ENCODE data around the gene STRADB. TPM values are rescaled to one million over a fixed set of nuclear protein-coding genes. Genes with fewer than 3 reads are reported as not detected.

The STRADB gene, protein sequence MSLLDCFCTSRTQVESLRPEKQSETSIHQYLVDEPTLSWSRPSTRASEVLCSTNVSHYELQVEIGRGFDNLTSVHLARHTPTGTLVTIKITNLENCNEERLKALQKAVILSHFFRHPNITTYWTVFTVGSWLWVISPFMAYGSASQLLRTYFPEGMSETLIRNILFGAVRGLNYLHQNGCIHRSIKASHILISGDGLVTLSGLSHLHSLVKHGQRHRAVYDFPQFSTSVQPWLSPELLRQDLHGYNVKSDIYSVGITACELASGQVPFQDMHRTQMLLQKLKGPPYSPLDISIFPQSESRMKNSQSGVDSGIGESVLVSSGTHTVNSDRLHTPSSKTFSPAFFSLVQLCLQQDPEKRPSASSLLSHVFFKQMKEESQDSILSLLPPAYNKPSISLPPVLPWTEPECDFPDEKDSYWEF
- 25.3 and 25.6 TPM in 2 replicates for total RNA-seq

DNA sequence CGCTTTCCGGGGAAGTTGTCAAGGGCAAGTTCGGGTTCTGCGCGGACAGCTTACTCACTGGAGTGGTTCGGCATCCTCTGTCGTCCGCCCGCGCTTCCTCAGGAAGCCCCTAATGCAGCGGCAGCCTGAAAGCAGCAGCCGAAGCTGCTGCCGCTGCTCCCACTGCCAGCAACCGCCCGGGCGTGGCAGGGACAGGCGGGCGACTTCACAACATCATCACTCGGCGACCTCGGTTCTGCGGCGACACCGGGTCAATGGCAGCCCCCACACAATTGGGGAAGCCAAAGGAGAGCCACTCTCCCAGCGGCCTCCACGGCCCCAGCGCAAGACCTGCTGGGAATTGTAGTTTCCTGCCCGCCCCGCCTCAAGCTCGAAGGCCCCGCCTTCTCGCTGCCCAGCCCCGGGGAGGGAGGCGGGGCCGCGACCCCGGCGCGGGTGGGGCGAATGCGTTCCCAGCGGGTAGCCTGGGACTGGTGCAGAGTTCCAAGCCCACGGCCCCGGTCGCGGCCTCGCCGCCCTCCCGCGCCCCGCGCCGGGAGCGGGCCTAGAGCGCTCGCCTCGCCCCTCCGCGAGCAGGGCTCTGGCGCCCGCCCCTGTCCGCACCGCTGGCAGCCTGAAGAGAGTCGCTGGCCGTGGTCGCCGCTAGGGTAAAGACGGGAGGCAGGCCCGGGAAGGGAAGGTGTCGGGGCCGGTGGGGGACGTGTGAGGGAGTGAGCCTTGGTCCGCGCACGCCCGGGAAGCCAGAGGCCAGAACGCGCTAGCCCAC is at the start of gene STRADB, which contains the start of gene TRAK2:
STRADB (plus strand) TSS at position 449 of the 766 bp plus-strand sequence. CDS start 3,101 bp downstream, outside the sequence.
TRAK2 (minus strand) TSS at position 167 of the 766 bp plus-strand sequence. CDS start 30,951 bp downstream, outside the sequence.

Other genes starting within 250 kb of the STRADB start
- 25.6 and 40.2 TPM in 2 replicates for gene CASP8, start 191.2 kb upstream of the STRADB start, total RNA-seq
- gene FLACC1, start 94.4 kb upstream of the STRADB start, total RNA-seq, result 0.34 and 0.71 TPM in 2 replicates
- 8.2 and 21.4 TPM in 2 replicates for gene TRAK2, start 282 bp upstream of the STRADB start, total RNA-seq
- 26.3 and 27.7 TPM in 2 replicates for gene TMEM237, start 191.8 kb downstream of the STRADB start, total RNA-seq
- under 0.01 and 0.07 TPM in 2 replicates for gene MPP4, start 246.9 kb downstream of the STRADB start, total RNA-seq